Measurements from ENCODE around the gene HMX2. TPM values are rescaled to one million over a fixed set of nuclear protein-coding genes. Genes with fewer than 3 reads are reported as not detected.
A peak's percentile ranks its signal among the peaks of the same experiment; 100 is the strongest.

The HMX2 gene
- total RNA-seq, 1 experiment from 2014 or later: 2.7 TPM

DNA sequence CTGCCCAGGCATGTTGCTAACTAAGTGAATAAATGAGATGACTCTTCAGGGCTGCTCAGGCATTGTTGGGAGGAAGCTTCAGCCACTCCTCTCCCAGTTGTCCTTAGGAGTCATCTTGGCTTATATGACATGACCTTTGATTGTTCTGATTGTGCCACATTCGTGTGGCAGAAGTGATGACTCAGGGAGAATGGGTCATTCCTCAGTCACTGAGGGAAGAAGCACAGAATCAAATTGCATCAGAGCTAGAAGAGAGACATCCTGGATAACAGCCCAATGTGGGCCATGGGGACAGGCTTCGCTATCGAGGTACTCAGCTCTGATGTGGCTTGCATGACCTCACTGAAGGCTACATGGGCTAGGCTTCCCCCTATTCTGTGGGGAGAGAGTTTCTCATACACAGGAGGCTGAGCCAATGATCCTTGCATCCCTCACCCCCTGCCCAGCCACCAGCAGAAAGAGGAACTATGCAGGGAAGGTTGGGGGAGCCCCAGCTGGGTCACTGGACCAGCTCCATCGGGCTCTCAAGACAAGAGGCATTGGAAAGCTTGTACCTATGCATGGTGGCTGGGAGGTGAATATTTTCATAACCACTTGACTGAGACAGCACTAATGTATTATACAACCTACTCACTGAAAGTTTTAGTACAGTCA lies 18.2 kb upstream of the HMX2 start:
- BruUV-seq (replicated peaks): no TSS peak
- TF ChIP-seq, protein P1, sequence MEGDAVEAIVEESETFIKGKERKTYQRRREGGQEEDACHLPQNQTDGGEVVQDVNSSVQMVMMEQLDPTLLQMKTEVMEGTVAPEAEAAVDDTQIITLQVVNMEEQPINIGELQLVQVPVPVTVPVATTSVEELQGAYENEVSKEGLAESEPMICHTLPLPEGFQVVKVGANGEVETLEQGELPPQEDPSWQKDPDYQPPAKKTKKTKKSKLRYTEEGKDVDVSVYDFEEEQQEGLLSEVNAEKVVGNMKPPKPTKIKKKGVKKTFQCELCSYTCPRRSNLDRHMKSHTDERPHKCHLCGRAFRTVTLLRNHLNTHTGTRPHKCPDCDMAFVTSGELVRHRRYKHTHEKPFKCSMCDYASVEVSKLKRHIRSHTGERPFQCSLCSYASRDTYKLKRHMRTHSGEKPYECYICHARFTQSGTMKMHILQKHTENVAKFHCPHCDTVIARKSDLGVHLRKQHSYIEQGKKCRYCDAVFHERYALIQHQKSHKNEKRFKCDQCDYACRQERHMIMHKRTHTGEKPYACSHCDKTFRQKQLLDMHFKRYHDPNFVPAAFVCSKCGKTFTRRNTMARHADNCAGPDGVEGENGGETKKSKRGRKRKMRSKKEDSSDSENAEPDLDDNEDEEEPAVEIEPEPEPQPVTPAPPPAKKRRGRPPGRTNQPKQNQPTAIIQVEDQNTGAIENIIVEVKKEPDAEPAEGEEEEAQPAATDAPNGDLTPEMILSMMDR (IDR thresholded peaks at IDR 0.05): no peak
- no peak for TF ChIP-seq TCF7L2 (IDR thresholded peaks at IDR 0.05; ENCODE audit: low read depth, low read length)
- no peak for TF ChIP-seq POLR2AphosphoS5 (IDR thresholded peaks at IDR 0.05; ENCODE audit: low read depth, low read length)
- no peak for TF ChIP-seq REST (IDR thresholded peaks at IDR 0.05; ENCODE audit: insufficient read depth in 1 of 2, low read depth in 2 of 2, low read length in 1 of 2)
- Histone ChIP-seq H3K4me1 (ENCODE audit: control insufficient read depth, insufficient read depth, low read length) (peaks cover 11% of the 10 kb centered on the region; the same call in 1 of the 2 replicates), H3K9me3 (ENCODE audit: control insufficient read depth, insufficient read depth, low read depth, low read length) (no peaks in the 10 kb centered on the region), H3K27me3 (ENCODE audit: control insufficient read depth, insufficient read depth, low read length) (peaks cover 3% of the 10 kb centered on the region; the same call in 1 of the 2 replicates), H3K27ac (ENCODE audit: low read length) (no peak overlapping the region), H3K4me3 (ENCODE audit: low read depth in 2 of 2, low read length in 2 of 2) (no peak overlapping the region), H3K36me3 (ENCODE audit: control insufficient read depth, insufficient read depth, low read length) (no peaks in the 10 kb centered on the region)
- no peak for ATAC-seq
- in situ Hi-C loops (cut with HindIII; ENCODE audit: low pct_unique_long_range_greater_than_20kb, low sequenced_read_pairs) (no loop called here), intact Hi-C loops (cut with micrococcal nuclease; ENCODE audit: unreplicated experiment) (no loop called here)
- CTCF ChIA-PET: no interaction called here
- DNase-seq (ENCODE audit: low read depth, low spot score): no peak
- POLR2A ChIA-PET: no interaction called here

- ATAC-seq (peak; percentile 82), DNase-seq (ENCODE audit: low read depth, low spot score) (peak; percentile 71)
- ChIA-PET POLR2A (interaction anchor here (1.1 kb wide), 1 partner anchor 21 kb away, joined by 3 read pairs; the partner anchor contains the start of gene BUB3), CTCF (interaction anchor here (0.6 to 2.1 kb wide), 4 partner anchors 9 to 248 kb away, joined by 3 to 8 read pairs (median 4); partner anchors contain the start of gene BUB3)
- BruUV-seq (replicated peaks): no TSS peak
- no peaks in the 10 kb centered on the region for H3K36me3 ChIP-seq (ENCODE audit: control insufficient read depth, insufficient read depth, low read length)
- peak overlapping the region; percentile 34 to 41 for H3K4me3 ChIP-seq (ENCODE audit: low read depth in 2 of 2, low read length in 2 of 2)
- in situ Hi-C loops (cut with HindIII; ENCODE audit: low pct_unique_long_range_greater_than_20kb, low sequenced_read_pairs): no loop called here
- H3K27me3 ChIP-seq (ENCODE audit: control insufficient read depth, insufficient read depth, low read length): no peaks in the 10 kb centered on the region; the same call in 1 of the 2 replicates
- no peaks in the 10 kb centered on the region for H3K9me3 ChIP-seq (ENCODE audit: control insufficient read depth, insufficient read depth, low read depth, low read length)
- intact Hi-C loops (cut with micrococcal nuclease; ENCODE audit: unreplicated experiment): loop anchor here (1.0 to 2.0 kb wide), 3 partner anchors 90 to 426 kb away; no protein-coding TSS in a partner anchor
- TF ChIP-seq TCF7L2 (IDR thresholded peaks at IDR 0.05; ENCODE audit: low read depth, low read length): 0 out of 2 replicates have a peak, but pooled peaks have one; percentile 40
- TF ChIP-seq, protein P1 (IDR thresholded peaks at IDR 0.05): peak; percentile 98
- TF ChIP-seq REST (IDR thresholded peaks at IDR 0.05; ENCODE audit: insufficient read depth in 1 of 2, low read depth in 2 of 2, low read length in 1 of 2): 0 out of 4 replicates have a peak, but pooled peaks of 1 of the 2 experiments have one; percentile 34
- TF ChIP-seq SIN3A (IDR thresholded peaks at IDR 0.05; ENCODE audit: borderline replicate concordance, insufficient read depth, low read depth, low read length): no peak
- peaks cover 11% of the 10 kb centered on the region; the same call in 1 of the 2 replicates for H3K4me1 ChIP-seq (ENCODE audit: control insufficient read depth, insufficient read depth, low read length)
- 0 out of 2 replicates have a peak overlapping the region, but pooled peaks have one; percentile 17 for H3K27ac ChIP-seq (ENCODE audit: low read length)
Measured at GRCh38 chr10:123132576-123133477, 15.1 kb upstream of the HMX2 start.

All from Panc1 (cell line).